SU-DHL-6 (cell line): Measurements from ENCODE around the gene RIMBP2.
"Not testable (repeated sequence)": the region's sequence is repeated elsewhere in the genome, so short reads cannot be mapped to it uniquely, and the experiment has no call there.

Experiments
- H2AFZ ChIP-seq: fragments of 200-600 bp; sonication (generic); 2 replicates; pipeline ENCODE4 v1.6.1; 2014; ENCODE audit warnings: low read depth, mild to moderate bottlenecking, moderate library complexity, mixed read lengths, antibody characterized with exemption, low read length; ENCODE audit not compliant: severe bottlenecking
- H3F3A ChIP-seq: fragments of 200-600 bp; shearing (Covaris generic); 2 replicates; pipeline ENCODE4 v1.6.0; 2016; ENCODE audit warnings: antibody characterized with exemption, mild to moderate bottlenecking; ENCODE audit not compliant: insufficient read depth
- H3K27ac ChIP-seq: fragments of 200-600 bp; sonication (generic); 2 replicates; pipeline ENCODE4 v1.5.1; 2016; ENCODE audit warnings: low read depth, mild to moderate bottlenecking, low read length, moderate library complexity, mixed read lengths
- H3K27me3 ChIP-seq: fragments of 200-600 bp; sonication (generic), shearing (Covaris generic); 2 replicates; pipeline ENCODE4 v1.6.0; 2014; ENCODE audit warnings: mild to moderate bottlenecking, low read length
- H3K36me3 ChIP-seq: fragments of 200-600 bp; sonication (generic); 2 replicates; pipeline ENCODE4 v1.6.1; 2014; ENCODE audit warnings: mild to moderate bottlenecking, low read length, mixed read lengths
- H3K4me2 ChIP-seq: fragments of 300-600, 200-600 bp; shearing (Covaris generic), sonication (generic); 2 replicates; pipeline ENCODE4 v1.6.0; 2014; ENCODE audit warnings: low read length, low read depth, mild to moderate bottlenecking; ENCODE audit not compliant: poor library complexity, severe bottlenecking
- H3K4me3 ChIP-seq: fragments of 200-600 bp; sonication (generic); 2 replicates; pipeline ENCODE4 v1.5.1; 2014; ENCODE audit warnings: antibody characterized with exemption, low read length, mild to moderate bottlenecking, mixed read lengths; ENCODE audit not compliant: insufficient read depth, poor library complexity, severe bottlenecking
- H3K79me2 ChIP-seq: fragments of 200-600 bp; sonication (generic); 2 replicates; pipeline ENCODE4 v1.6.1; 2014; ENCODE audit warnings: mild to moderate bottlenecking, low read length, moderate library complexity; ENCODE audit not compliant: insufficient read depth
- H3K9ac ChIP-seq: fragments of 200-600 bp; sonication (generic); 2 replicates; pipeline ENCODE4 v1.7.0; 2014; ENCODE audit warnings: mild to moderate bottlenecking, low read length
- H3K9me2 ChIP-seq: fragments of 200-600 bp; sonication (generic); replicated peaks from 2 replicates; pipeline ENCODE4 v1.6.1; 2014; ENCODE audit warnings: low read length; ENCODE audit not compliant: insufficient read depth
- H3K9me3 ChIP-seq: fragments of 200-600 bp; sonication (generic); 2 replicates; pipeline ENCODE4 v1.6.1; 2014; ENCODE audit warnings: low read length, mixed read lengths; ENCODE audit not compliant: insufficient read depth
- H4K20me1 ChIP-seq: fragments of 200-600 bp; sonication (generic); 2 replicates; pipeline ENCODE4 v1.6.1; 2014; ENCODE audit warnings: low read depth, mild to moderate bottlenecking, antibody characterized with exemption, low read length, moderate library complexity, mixed read lengths
- EZH2phosphoT487 ChIP-seq: fragments of 200-600 bp; sonication (generic), shearing (Covaris generic); conservative IDR thresholded peaks from 2 replicates; pipeline ENCODE4 v1.6.1; 2018; ENCODE audit warnings: mild to moderate bottlenecking, antibody characterized with exemption, low read length, moderate library complexity, mixed read lengths
- TF ChIP-seq, protein P1 (sequence below): fragments of 200-600 bp; sonication (generic); IDR thresholded peaks from one replicate; pipeline ENCODE4 v1.5.1; 2017; ENCODE audit warnings: antibody characterized with exemption, mild to moderate bottlenecking, low read length, moderate library complexity; ENCODE audit not compliant: insufficient read depth, poor library complexity, severe bottlenecking

Gene RIMBP2

GRCh38 chr12:130754234-130754901, 38.3 kb upstream of the RIMBP2 start:
- Histone ChIP-seq H3K27ac (peak overlapping the region; percentile 63), H3K9me3 (peaks cover 4% of the 10 kb centered on the region; the same call in 1 of the 2 replicates), H4K20me1 (no peaks in the 10 kb centered on the region), H3F3A (0 out of 2 replicates have a peak, but pooled peaks cover 9% of the 10 kb centered on the region), H3K9me2 (no peaks in the 10 kb centered on the region), H3K79me2 (no peaks in the 10 kb centered on the region), H3K4me3 (peak overlapping the region; percentile 42), H3K9ac (0 out of 2 replicates have a peak overlapping the region, but pooled peaks have one; percentile 15), H3K4me2 (peak overlapping the region; percentile 37), H3K36me3 (no peaks in the 10 kb centered on the region), H2AFZ (peak overlapping the region; percentile 96), H3K27me3 (no peaks in the 10 kb centered on the region)
- TF ChIP-seq EZH2phosphoT487 = no peak
- TF ChIP-seq, protein P1, sequence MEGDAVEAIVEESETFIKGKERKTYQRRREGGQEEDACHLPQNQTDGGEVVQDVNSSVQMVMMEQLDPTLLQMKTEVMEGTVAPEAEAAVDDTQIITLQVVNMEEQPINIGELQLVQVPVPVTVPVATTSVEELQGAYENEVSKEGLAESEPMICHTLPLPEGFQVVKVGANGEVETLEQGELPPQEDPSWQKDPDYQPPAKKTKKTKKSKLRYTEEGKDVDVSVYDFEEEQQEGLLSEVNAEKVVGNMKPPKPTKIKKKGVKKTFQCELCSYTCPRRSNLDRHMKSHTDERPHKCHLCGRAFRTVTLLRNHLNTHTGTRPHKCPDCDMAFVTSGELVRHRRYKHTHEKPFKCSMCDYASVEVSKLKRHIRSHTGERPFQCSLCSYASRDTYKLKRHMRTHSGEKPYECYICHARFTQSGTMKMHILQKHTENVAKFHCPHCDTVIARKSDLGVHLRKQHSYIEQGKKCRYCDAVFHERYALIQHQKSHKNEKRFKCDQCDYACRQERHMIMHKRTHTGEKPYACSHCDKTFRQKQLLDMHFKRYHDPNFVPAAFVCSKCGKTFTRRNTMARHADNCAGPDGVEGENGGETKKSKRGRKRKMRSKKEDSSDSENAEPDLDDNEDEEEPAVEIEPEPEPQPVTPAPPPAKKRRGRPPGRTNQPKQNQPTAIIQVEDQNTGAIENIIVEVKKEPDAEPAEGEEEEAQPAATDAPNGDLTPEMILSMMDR = no peak

GRCh38 chr12:130752692-130753230, 36.7 kb upstream of the RIMBP2 start:
- no peak overlapping the region for H2AFZ ChIP-seq
- no peaks in the 10 kb centered on the region for H3K27me3 ChIP-seq
- H3K9me2 ChIP-seq = no peaks in the 10 kb centered on the region
- no peaks in the 10 kb centered on the region for H4K20me1 ChIP-seq
- H3K79me2 ChIP-seq = no peaks in the 10 kb centered on the region
- no peak overlapping the region for H3K27ac ChIP-seq
- H3K4me2 ChIP-seq = no peak overlapping the region
- TF ChIP-seq, protein P1 = no peak
- no peak for TF ChIP-seq EZH2phosphoT487
- H3K9ac ChIP-seq = no peak overlapping the region
- no peak overlapping the region for H3K4me3 ChIP-seq
- H3K36me3 ChIP-seq = no peaks in the 10 kb centered on the region
- H3F3A ChIP-seq = 0 out of 2 replicates have a peak, but pooled peaks cover 9% of the 10 kb centered on the region
- H3K9me3 ChIP-seq = peaks cover 4% of the 10 kb centered on the region; the same call in 1 of the 2 replicates

- peak overlapping the region; percentile 25 for H3K4me2 ChIP-seq
- H3K79me2 ChIP-seq, H3K36me3 ChIP-seq, H3K9ac ChIP-seq, H3K27ac ChIP-seq, H4K20me1 ChIP-seq, H2AFZ ChIP-seq, H3K9me3 ChIP-seq, H3K9me2 ChIP-seq, H3K4me3 ChIP-seq, H3K27me3 ChIP-seq, H3F3A ChIP-seq: not testable (repeated sequence)
Observed at GRCh38 chr12:130752037-130752436, 35.9 kb upstream of the RIMBP2 start.

DNA sequence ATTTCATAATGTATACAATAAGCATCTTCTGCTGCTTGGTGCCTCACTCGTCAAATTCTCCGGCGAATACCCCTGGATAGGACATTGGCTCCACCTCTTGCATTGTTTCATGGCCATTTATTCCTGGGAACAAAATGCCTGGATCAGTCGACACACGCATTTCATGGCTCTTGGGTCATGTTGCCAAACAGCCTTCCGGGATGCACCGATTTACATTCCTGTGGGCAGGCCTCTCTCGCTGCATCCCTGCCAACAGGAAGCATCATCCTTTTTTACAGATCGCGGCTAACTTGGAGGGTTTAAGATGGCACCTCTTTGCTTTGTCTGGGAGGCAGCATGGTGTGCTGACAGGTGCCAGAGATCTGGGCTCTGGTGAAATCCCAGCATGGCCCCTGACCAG, 32.7 kb upstream of the RIMBP2 start:
- no peaks in the 10 kb centered on the region; the same call in 1 of the 2 replicates for H3K9me3 ChIP-seq
- H3K36me3 ChIP-seq = no peaks in the 10 kb centered on the region
- no peaks in the 10 kb centered on the region for H3K9me2 ChIP-seq
- H3K9ac ChIP-seq = no peak overlapping the region
- no peak overlapping the region for H3K27ac ChIP-seq
- no peaks in the 10 kb centered on the region for H4K20me1 ChIP-seq
- no peak overlapping the region for H2AFZ ChIP-seq
- H3K79me2 ChIP-seq = no peaks in the 10 kb centered on the region
- H3F3A ChIP-seq = 0 out of 2 replicates have a peak, but pooled peaks cover 6% of the 10 kb centered on the region
- H3K4me2 ChIP-seq = no peak overlapping the region
- H3K4me3 ChIP-seq = no peak overlapping the region
- TF ChIP-seq, protein P1 = no peak
- no peak for TF ChIP-seq EZH2phosphoT487
- no peaks in the 10 kb centered on the region for H3K27me3 ChIP-seq
